OCI-LY1 (cell line): ENCODE results near the gene AKR1C2.
"Not testable (repeated sequence)": the region's sequence is repeated elsewhere in the genome, so short reads cannot be mapped to it uniquely, and the experiment has no call there.

ENCODE experiments used
- H2AFZ ChIP-seq: fragments of 200-600 bp; sonication (generic), shearing (Covaris generic); 2 replicates; pipeline ENCODE4 v1.6.0; 2014; ENCODE audit warnings: antibody characterized with exemption, mild to moderate bottlenecking, low read length
- H3F3A ChIP-seq: fragments of 200-600 bp; sonication (generic), shearing (Covaris generic); 2 replicates; pipeline ENCODE4 v1.6.0; 2014; ENCODE audit warnings: mild to moderate bottlenecking, antibody characterized with exemption, low read length, moderate library complexity; ENCODE audit not compliant: insufficient read depth
- H3K27ac ChIP-seq: fragments of 200-600 bp; sonication (generic); 2 replicates; pipeline ENCODE4 v1.5.1; 2014; ENCODE audit warnings: low read length, mixed run types, mild to moderate bottlenecking, low read depth; ENCODE audit not compliant: poor library complexity, severe bottlenecking
- H3K27me3 ChIP-seq: fragments of 200-600 bp; sonication (generic); 2 replicates; pipeline ENCODE4 v1.6.0; 2014; ENCODE audit warnings: antibody characterized with exemption, mild to moderate bottlenecking, low read length, moderate library complexity; ENCODE audit not compliant: insufficient read depth
- H3K36me3 ChIP-seq: fragments of 200-600 bp; sonication (generic); 2 replicates; pipeline ENCODE4 v1.6.1; 2014; ENCODE audit warnings: mild to moderate bottlenecking, antibody characterized with exemption, low read length, moderate library complexity, mixed read lengths; ENCODE audit not compliant: insufficient read depth
- H3K4me1 ChIP-seq: fragments of 200-600 bp; sonication (generic); 2 replicates; pipeline ENCODE4 v1.5.1; 2014; ENCODE audit warnings: mild to moderate bottlenecking, low read length, moderate library complexity; ENCODE audit not compliant: insufficient read depth, severe bottlenecking
- H3K4me2 ChIP-seq: fragments of 200-600 bp; sonication (generic), shearing (Covaris generic); 2 replicates; pipeline ENCODE4 v1.6.1; 2014; ENCODE audit warnings: low read length
- H3K4me3 ChIP-seq: fragments of 200-600 bp; sonication (generic); 2 replicates; pipeline ENCODE4 v1.5.1; 2014; ENCODE audit warnings: low read length, low read depth, mild to moderate bottlenecking, mixed read lengths; ENCODE audit not compliant: poor library complexity, severe bottlenecking
- H3K79me2 ChIP-seq: fragments of 200-600 bp; shearing (Covaris generic); 2 replicates; pipeline ENCODE4 v1.6.1; 2016; ENCODE audit warnings: mixed run types, low read length, mixed read lengths; ENCODE audit not compliant: insufficient read depth
- H3K9ac ChIP-seq: fragments of 200-600 bp; sonication (generic), shearing (Covaris generic); 2 replicates; pipeline ENCODE4 v1.6.1; 2014; ENCODE audit warnings: mild to moderate bottlenecking, low read length, mixed read lengths
- H3K9me2 ChIP-seq: fragments of 200-600 bp; sonication (generic), shearing (Covaris generic); 2 replicates; pipeline ENCODE4 v1.6.1; 2014; ENCODE audit warnings: low read depth, mild to moderate bottlenecking, low read length, mixed read lengths
- H3K9me3 ChIP-seq: fragments of 200-600 bp; shearing (Covaris generic); 2 replicates; pipeline ENCODE4 v1.6.1; 2014; ENCODE audit warnings: low read length, mixed read lengths
- H4K20me1 ChIP-seq: fragments of 200-600 bp; sonication (generic), shearing (Covaris generic); 2 replicates; pipeline ENCODE4 v1.6.0; 2016; ENCODE audit warnings: mild to moderate bottlenecking, low read length; ENCODE audit not compliant: insufficient read depth
- CTCF ChIP-seq: fragments of 200-600 bp; sonication (generic), shearing (Covaris generic); IDR thresholded peaks from 2 replicates; pipeline ENCODE4 v1.5.1; 2017; ENCODE audit warnings: mild to moderate bottlenecking, antibody characterized with exemption, low read length, moderate library complexity, mixed read lengths
- EZH2 ChIP-seq: fragments of 200-600 bp; sonication (generic), shearing (Covaris generic); IDR thresholded peaks from 2 replicates; pipeline ENCODE4 v1.8.0; 2017; ENCODE audit warnings: borderline replicate concordance, mixed run types, mild to moderate bottlenecking, antibody characterized with exemption, low read length, moderate library complexity, mixed read lengths

AKR1C2 gene

GRCh38 chr10:4980793-4981192 is 22.9 kb downstream of the AKR1C2 start:
- no peaks in the 10 kb centered on the region for H3F3A ChIP-seq
- no peaks in the 10 kb centered on the region for H3K79me2 ChIP-seq
- no peaks in the 10 kb centered on the region for H3K36me3 ChIP-seq
- no peaks in the 10 kb centered on the region for H4K20me1 ChIP-seq
- H3K4me3 ChIP-seq, result no peak overlapping the region
- H3K4me1 ChIP-seq, result no peaks in the 10 kb centered on the region
- no peak overlapping the region for H3K27ac ChIP-seq
- no peaks in the 10 kb centered on the region for H3K27me3 ChIP-seq
- no peak overlapping the region for H3K4me2 ChIP-seq
- no peak overlapping the region for H2AFZ ChIP-seq
- TF ChIP-seq CTCF (no peak), EZH2 (no peak)
- H3K9me2 ChIP-seq, result no peaks in the 10 kb centered on the region
- no peak overlapping the region for H3K9ac ChIP-seq
- H3K9me3 ChIP-seq, result no peaks in the 10 kb centered on the region

GRCh38 chr10:4978870-4979269 is 24.8 kb downstream of the AKR1C2 start:
- no peak overlapping the region for H3K4me3 ChIP-seq
- H2AFZ ChIP-seq, result no peak overlapping the region
- no peaks in the 10 kb centered on the region for H3K27me3 ChIP-seq
- no peak overlapping the region for H3K27ac ChIP-seq
- no peaks in the 10 kb centered on the region for H3K36me3 ChIP-seq
- no peaks in the 10 kb centered on the region for H3K79me2 ChIP-seq
- H3K9ac ChIP-seq, result no peak overlapping the region
- TF ChIP-seq EZH2 (no peak), CTCF (no peak)
- H3F3A ChIP-seq, result no peaks in the 10 kb centered on the region
- no peaks in the 10 kb centered on the region for H3K4me1 ChIP-seq
- H3K9me3 ChIP-seq, result no peaks in the 10 kb centered on the region
- H3K4me2 ChIP-seq, result no peak overlapping the region
- H4K20me1 ChIP-seq, result no peaks in the 10 kb centered on the region
- no peaks in the 10 kb centered on the region for H3K9me2 ChIP-seq

- H3K79me2 ChIP-seq, result no peaks in the 10 kb centered on the region
- TF ChIP-seq EZH2 (no peak), CTCF (no peak)
- H3F3A ChIP-seq, result no peaks in the 10 kb centered on the region
- no peak overlapping the region for H3K4me2 ChIP-seq
- no peak overlapping the region for H3K9ac ChIP-seq
- no peak overlapping the region for H3K4me3 ChIP-seq
- no peaks in the 10 kb centered on the region for H3K9me3 ChIP-seq
- H4K20me1 ChIP-seq, result no peaks in the 10 kb centered on the region
- H3K4me1 ChIP-seq, result no peaks in the 10 kb centered on the region
- H3K9me2 ChIP-seq, result no peaks in the 10 kb centered on the region
- no peak overlapping the region for H2AFZ ChIP-seq
- no peak overlapping the region for H3K27ac ChIP-seq
- no peaks in the 10 kb centered on the region for H3K27me3 ChIP-seq
- no peaks in the 10 kb centered on the region for H3K36me3 ChIP-seq
These were observed 26.6 kb downstream of the AKR1C2 start for GRCh38 chr10:4977025-4977424.

- not testable (repeated sequence) for H3K9ac ChIP-seq, H3K27me3 ChIP-seq, H3K9me2 ChIP-seq, H3K4me2 ChIP-seq, H3K27ac ChIP-seq, H3K36me3 ChIP-seq, H3K4me1 ChIP-seq, H2AFZ ChIP-seq, H3F3A ChIP-seq, H3K4me3 ChIP-seq, H3K9me3 ChIP-seq, H4K20me1 ChIP-seq, H3K79me2 ChIP-seq
These were observed 29.3 kb downstream of the AKR1C2 start for GRCh38 chr10:4974400-4974799.

DNA sequence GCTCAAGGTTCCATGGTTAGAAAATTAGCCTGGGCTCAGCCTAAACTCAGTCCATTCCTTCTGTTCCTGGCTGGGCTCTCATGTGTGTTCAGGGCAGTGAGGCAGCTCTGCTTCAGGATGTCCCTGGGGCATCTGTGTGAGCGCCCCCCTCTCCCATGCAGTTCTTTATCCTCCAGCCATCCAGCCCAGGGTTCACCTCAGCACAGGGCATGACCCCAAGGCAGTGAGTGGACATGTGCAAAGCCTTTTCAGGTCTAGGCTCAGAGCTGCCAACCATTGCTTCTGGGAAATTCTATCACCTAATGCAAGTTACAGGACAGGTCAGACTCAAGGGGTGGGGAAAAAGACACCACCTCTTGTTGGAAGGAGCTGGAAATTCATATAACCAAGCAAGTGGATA is 30.4 kb downstream of the AKR1C2 start:
- not testable (repeated sequence) for H4K20me1 ChIP-seq, H3K36me3 ChIP-seq, H3K9me2 ChIP-seq, H3K27ac ChIP-seq, H3K9me3 ChIP-seq, H2AFZ ChIP-seq, H3K9ac ChIP-seq, H3K27me3 ChIP-seq, H3K4me3 ChIP-seq, H3K4me1 ChIP-seq, H3K79me2 ChIP-seq, H3K4me2 ChIP-seq, H3F3A ChIP-seq
